HCT116 (cell line): Measurements from ENCODE around the gene REST. TPM values are rescaled to one million over a fixed set of nuclear protein-coding genes. Genes with fewer than 3 reads are reported as not detected.

Source experiments
- ATAC-seq: fragments of 200-7000 bp; cut with Tn5 transposase; 2 replicates; pipeline ENCODE4 v1.9.1; 2020; ENCODE audit warnings: mild to moderate bottlenecking, moderate library complexity
- BruUV-seq: library from RNA; stranded (reverse); fragments of 400-500 nt; replicated peaks from 2 replicates; lab custom pipeline; 2021; lab: Mats Ljungman, UMichigan
- CTCF ChIA-PET: fragments of 300-600 bp; sonication (Branson Sonifier 250); formaldehyde crosslinking; loops from one replicate; lab custom pipeline; 2021; ENCODE audit warnings: antibody characterized with exemption; lab: Charles Lee
- POLR2A ChIA-PET: fragments of 300-600, 350-600 bp; sonication (Branson Sonifier 250); formaldehyde crosslinking; loops from one replicate; lab custom pipeline; 2021; ENCODE audit warnings: antibody characterized with exemption; lab: Charles Lee
- RAD21 ChIA-PET, 2 experiments: fragments of 300-600 bp; sonication (Branson Sonifier 250); formaldehyde crosslinking; loops; one replicate each; lab custom pipeline; 2023; ENCODE audit warnings: low total read pairs in 2 of 2; ENCODE audit not compliant: uncharacterized antibody in 2 of 2, unreplicated experiment in 2 of 2, low non-redundant PET in 1 of 2; lab: Charles Lee
- DNase-seq: peaks from one replicate; pipeline ENCODE4 v3.0.0-alpha.2; 2010; ENCODE audit warnings: low read depth, low spot score
- H2AFZ ChIP-seq: fragments of 200-600 bp; shearing (Covaris generic), sonication (generic); 2 replicates; pipeline ENCODE4 v1.6.1; 2017; ENCODE audit warnings: low read depth, mixed run types, mixed read lengths, antibody characterized with exemption, low read length; ENCODE audit not compliant: poor library complexity, severe bottlenecking
- H3K27ac ChIP-seq: 2 replicates; pipeline ENCODE4 v1.5.1; 2012; ENCODE audit warnings: low read depth, low read length
- H3K27me3 ChIP-seq: fragments of 200-600 bp; sonication (generic); 2 replicates; pipeline ENCODE4 v1.6.1; 2016; ENCODE audit warnings: mixed run types, low read length, mixed read lengths; ENCODE audit not compliant: insufficient read depth
- H3K36me3 ChIP-seq, 2 experiments: fragments of 200-500 bp in 1 of 2; fragments of 200-600 bp in 1 of 2; sonication (Bioruptor generic) in 1 of 2; sonication (generic) in 1 of 2; 2 replicates each; pipeline versions ENCODE4 v1.5.1 to v1.6.1; 2014 to 2016; ENCODE audit warnings: low read length in 2 of 2, inconsistent platforms in 1 of 2, mixed read lengths in 1 of 2, mixed run types in 1 of 2; ENCODE audit not compliant: insufficient read depth in 2 of 2, control insufficient read depth in 1 of 2
- H3K4me1 ChIP-seq, 2 experiments: fragments of 200-600 bp in 1 of 2; sonication (generic) in 1 of 2; 2 replicates each; pipeline versions ENCODE4 v1.5.1 to v1.6.1; 2012 to 2017; ENCODE audit warnings: low read length in 2 of 2, inconsistent platforms in 1 of 2, mild to moderate bottlenecking in 1 of 2, mixed read lengths in 1 of 2, mixed run types in 1 of 2, moderate library complexity in 1 of 2; ENCODE audit not compliant: insufficient read depth in 2 of 2, control insufficient read depth in 1 of 2
- H3K4me2 ChIP-seq: fragments of 200-600 bp; sonication (generic); 2 replicates; pipeline ENCODE4 v1.6.1; 2017; ENCODE audit warnings: mixed run types, low read length, mixed read lengths
- H3K4me3 ChIP-seq, 2 experiments: fragments of 200-600 bp in 1 of 2; sonication (generic) in 1 of 2; replicated peaks in 1 of 2; 2 replicates each; pipeline ENCODE4 v1.5.1; 2011 to 2016; ENCODE audit warnings: low read length in 2 of 2, control low read depth in 1 of 2, low read depth in 1 of 2, mild to moderate bottlenecking in 1 of 2, mixed read lengths in 1 of 2, mixed run types in 1 of 2
- H3K79me2 ChIP-seq: fragments of 200-600 bp; sonication (generic); 2 replicates; pipeline ENCODE4 v1.6.1; 2017; ENCODE audit warnings: mild to moderate bottlenecking, mixed run types, low read length, moderate library complexity, mixed read lengths; ENCODE audit not compliant: insufficient read depth
- H3K9ac ChIP-seq: fragments of 200-600 bp; sonication (generic); 2 replicates; pipeline ENCODE4 v1.6.1; 2016; ENCODE audit warnings: low read length, mixed read lengths
- H3K9me2 ChIP-seq: fragments of 200-600 bp; sonication (generic), shearing (Covaris generic); 2 replicates; pipeline ENCODE4 v1.6.1; 2017; ENCODE audit warnings: mixed run types, mild to moderate bottlenecking, moderate library complexity; ENCODE audit not compliant: insufficient read depth
- H3K9me3 ChIP-seq, 2 experiments: fragments of 200-500 bp in 1 of 2; fragments of 200-600 bp in 1 of 2; sonication (Bioruptor generic) in 1 of 2; sonication (generic) in 1 of 2; 2 replicates each; pipeline ENCODE4 v1.6.1; 2014 to 2017; ENCODE audit warnings: low read length in 2 of 2, mixed read lengths in 2 of 2, inconsistent platforms in 1 of 2, low read depth in 1 of 2, mild to moderate bottlenecking in 1 of 2, mixed run types in 1 of 2, moderate library complexity in 1 of 2; ENCODE audit not compliant: control insufficient read depth in 1 of 2, insufficient read depth in 1 of 2
- H4K20me1 ChIP-seq: fragments of 200-600 bp; sonication (generic), shearing (Covaris generic); 2 replicates; pipeline ENCODE4 v1.6.1; 2017; ENCODE audit warnings: mixed run types, mild to moderate bottlenecking, moderate library complexity; ENCODE audit not compliant: insufficient read depth
- CEBPB ChIP-seq: IDR thresholded peaks from 2 replicates; pipeline ENCODE4 v1.6.1; 2012; ENCODE audit warnings: low read depth
- EZH2 ChIP-seq: fragments of 200-600 bp; sonication (generic); IDR thresholded peaks from 2 replicates; pipeline ENCODE4 v1.6.1; 2017; ENCODE audit warnings: antibody characterized with exemption, mixed run types
- EZH2phosphoT487 ChIP-seq: fragments of 200-600 bp; IDR thresholded peaks from 2 replicates; pipeline ENCODE4 v1.6.1; 2018; ENCODE audit warnings: antibody characterized with exemption, borderline replicate concordance
- FOSL1 ChIP-seq: IDR thresholded peaks from 2 replicates; pipeline ENCODE4 v1.6.1; 2012; ENCODE audit warnings: low read depth
- RAD21 ChIP-seq: IDR thresholded peaks from 2 replicates; pipeline ENCODE4 v1.6.1; 2012; ENCODE audit warnings: low read depth, mild to moderate bottlenecking
- SIN3A ChIP-seq: IDR thresholded peaks from 2 replicates; pipeline ENCODE4 v1.6.1; 2012; ENCODE audit warnings: low read depth
- TCF7L2 ChIP-seq: IDR thresholded peaks from 2 replicates; pipeline ENCODE4 v1.7.0; 2011; ENCODE audit warnings: borderline replicate concordance, inconsistent platforms; ENCODE audit not compliant: insufficient read depth, insufficient read length; ENCODE audit errors: extremely low read depth
- ZFX ChIP-seq: fragments of 450-650 bp; IDR thresholded peaks from 2 replicates; pipeline ENCODE4 v1.6.1; 2017
- intact Hi-C: fragments of 100-400 bp; cut with micrococcal nuclease; formaldehyde crosslinking; loops from 2 replicates; pipeline ENCODE4 v1.10.0; 2022
- total RNA-seq: library from RNA; stranded (reverse); gene quantifications from one replicate; pipeline ENCODE4 v1.2.1, GENCODE V29; 2021; ENCODE audit not compliant: unreplicated experiment
- TF ChIP-seq, protein P1 (sequence below), 3 experiments: fragments of 200-600 bp in 1 of 3; sonication (generic) in 1 of 3; IDR thresholded peaks in 2 of 3; conservative IDR thresholded peaks in 1 of 3; 2 replicates each; pipeline ENCODE4 v1.5.1; 2012 to 2017; ENCODE audit warnings: low read depth in 2 of 3, low read length in 2 of 3, antibody characterized with exemption in 1 of 3, borderline replicate concordance in 1 of 3, control low read depth in 1 of 3, mild to moderate bottlenecking in 1 of 3, mixed read lengths in 1 of 3, mixed run types in 1 of 3, moderate library complexity in 1 of 3; ENCODE audit not compliant: insufficient read depth in 1 of 3
- TF ChIP-seq, protein P2 (sequence below): IDR thresholded peaks from 2 replicates; pipeline ENCODE4 v1.6.1; 2012

Gene REST
- total RNA-seq, 1 experiment from 2014 or later = 42.6 TPM

DNA sequence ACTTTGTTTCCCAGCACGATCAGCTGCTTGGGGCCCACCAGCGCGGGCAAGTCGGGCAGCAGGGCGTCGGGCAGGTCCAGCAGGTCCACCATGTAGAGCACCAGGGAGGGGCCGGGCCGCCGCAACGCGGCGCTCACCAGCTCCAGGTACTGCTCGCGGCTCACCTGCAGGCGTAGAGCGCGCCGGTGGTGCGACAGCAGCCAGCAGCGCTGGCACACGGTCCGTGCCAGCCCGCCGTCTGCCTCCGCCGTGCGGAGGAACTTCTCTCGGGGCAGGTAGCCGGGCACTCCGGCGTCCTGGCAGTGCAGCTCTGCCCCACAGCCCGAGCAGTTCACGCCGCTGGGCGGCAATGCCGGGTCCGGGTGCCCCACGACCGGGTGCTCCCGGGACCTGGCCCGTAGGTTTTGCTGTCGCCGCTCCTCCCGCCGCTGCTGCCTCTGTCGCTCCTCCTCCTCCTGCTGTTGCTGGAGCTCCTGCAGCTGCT lies 69.2 kb downstream of the REST start:
- ChIA-PET POLR2A (interaction anchor here (0.8 to 2.4 kb wide), 9 partner anchors 10 to 541 kb away, joined by 3 to 16 read pairs (median 8); partner anchors contain the start of genes PAICS and PPAT), RAD21 (no interaction called here), CTCF (interaction anchor here (2.9 kb wide), 1 partner anchor 16 kb away, joined by 14 read pairs; no protein-coding TSS in a partner anchor)
- Histone ChIP-seq H2AFZ (no peak overlapping the region), H3K27me3 (no peaks in the 10 kb centered on the region), H3K9me3 (peaks cover 0 to 5% of the 10 kb centered on the region in 2 experiments; a peak in 1 of 4 replicates), H3K4me3 (peak overlapping the region; percentile 97 to 98), H3K9ac (peak overlapping the region; percentile 97), H3K79me2 (peaks cover 87% of the 10 kb centered on the region), H3K4me2 (peak overlapping the region; percentile 90), H3K4me1 (peaks cover 7 to 17% of the 10 kb centered on the region in 2 experiments; a peak in 2 of 4 replicates), H4K20me1 (peaks cover 7% of the 10 kb centered on the region; the same call in 1 of the 2 replicates), H3K27ac (peak overlapping the region; percentile 84), H3K9me2 (no peaks in the 10 kb centered on the region), H3K36me3 (peaks cover 23 to 29% of the 10 kb centered on the region in 2 experiments)
- peak; percentile 19 for DNase-seq
- intact Hi-C loops = loop anchor here (5.0 kb wide), 1 partner anchor 70 kb away; the partner anchor contains the start of gene REST
- TSS peak; percentile 34 for BruUV-seq
- TF ChIP-seq, protein P1, sequence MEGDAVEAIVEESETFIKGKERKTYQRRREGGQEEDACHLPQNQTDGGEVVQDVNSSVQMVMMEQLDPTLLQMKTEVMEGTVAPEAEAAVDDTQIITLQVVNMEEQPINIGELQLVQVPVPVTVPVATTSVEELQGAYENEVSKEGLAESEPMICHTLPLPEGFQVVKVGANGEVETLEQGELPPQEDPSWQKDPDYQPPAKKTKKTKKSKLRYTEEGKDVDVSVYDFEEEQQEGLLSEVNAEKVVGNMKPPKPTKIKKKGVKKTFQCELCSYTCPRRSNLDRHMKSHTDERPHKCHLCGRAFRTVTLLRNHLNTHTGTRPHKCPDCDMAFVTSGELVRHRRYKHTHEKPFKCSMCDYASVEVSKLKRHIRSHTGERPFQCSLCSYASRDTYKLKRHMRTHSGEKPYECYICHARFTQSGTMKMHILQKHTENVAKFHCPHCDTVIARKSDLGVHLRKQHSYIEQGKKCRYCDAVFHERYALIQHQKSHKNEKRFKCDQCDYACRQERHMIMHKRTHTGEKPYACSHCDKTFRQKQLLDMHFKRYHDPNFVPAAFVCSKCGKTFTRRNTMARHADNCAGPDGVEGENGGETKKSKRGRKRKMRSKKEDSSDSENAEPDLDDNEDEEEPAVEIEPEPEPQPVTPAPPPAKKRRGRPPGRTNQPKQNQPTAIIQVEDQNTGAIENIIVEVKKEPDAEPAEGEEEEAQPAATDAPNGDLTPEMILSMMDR (IDR thresholded peaks at IDR 0.05 in 2 of 3, conservative IDR thresholded peaks at IDR 0.05 in 1 of 3; ENCODE audit: borderline replicate concordance in 1 of 3, insufficient read depth in 1 of 3, low read depth in 2 of 3, low read length in 2 of 3) = peak in 1 of 3 experiments; percentile 18; a peak in 2 of 6 replicates
- TF ChIP-seq CEBPB = no peak
- ATAC-seq = peak; percentile 70

DNA sequence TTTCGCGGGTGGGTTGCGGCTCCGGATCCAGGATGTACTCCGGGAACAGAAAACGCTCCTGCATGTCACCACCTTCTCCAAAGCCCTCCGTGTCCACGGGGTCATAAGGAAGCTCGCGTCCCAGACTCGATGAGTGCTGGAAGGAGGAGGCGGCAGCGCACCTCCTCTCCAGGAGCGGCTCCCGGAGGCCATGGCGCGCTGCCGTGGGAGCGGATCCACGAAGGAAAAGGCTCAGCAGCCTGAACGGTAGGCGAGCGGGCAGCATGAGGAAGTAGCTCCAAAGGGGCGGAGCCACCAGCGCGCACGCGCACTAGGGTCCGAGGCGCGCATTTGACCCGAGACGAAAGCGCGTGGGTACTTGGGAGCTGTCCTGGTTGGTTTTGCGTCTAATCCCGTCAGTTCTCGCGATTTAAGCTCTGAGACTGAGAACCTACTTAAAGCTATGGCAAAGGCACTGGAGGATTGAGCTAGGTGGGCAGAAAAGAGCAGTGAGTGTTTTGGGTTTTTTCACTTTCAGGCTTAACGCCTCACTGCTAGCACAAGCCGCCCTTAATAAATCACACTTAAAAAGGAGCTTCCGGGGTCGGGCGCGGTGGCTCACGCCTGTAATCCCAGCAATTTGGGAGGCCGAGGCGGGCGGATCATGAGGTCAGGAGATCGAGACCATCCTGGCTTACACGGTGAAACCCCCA lies 69.8 kb downstream of the REST start, which contains the start of gene NOA1:
Gene NOA1 (minus strand): TSS at position 286 of the 692 bp plus-strand sequence. CDS start 21 bp downstream, at position 265.
- peak; percentile 99 for DNase-seq
- Histone ChIP-seq H3K9me3 (peaks cover 0 to 5% of the 10 kb centered on the region in 2 experiments; a peak in 1 of 4 replicates), H3K4me1 (peaks cover 7 to 17% of the 10 kb centered on the region in 2 experiments; a peak in 2 of 4 replicates), H3K9ac (peak within 1 kb of the TSS; percentile 97), H3K4me3 (peak within 1 kb of the TSS; percentile 97 to 98), H4K20me1 (peaks cover 7% of the 10 kb centered on the region; the same call in 1 of the 2 replicates), H2AFZ (no peak within 1 kb of the TSS), H3K9me2 (no peaks in the 10 kb centered on the region), H3K27ac (peak within 1 kb of the TSS; percentile 84), H3K79me2 (peaks cover 87% of the 10 kb centered on the region), H3K4me2 (peak within 1 kb of the TSS; percentile 90), H3K27me3 (no peaks in the 10 kb centered on the region), H3K36me3 (peaks cover 17 to 28% of the 10 kb centered on the region in 2 experiments)
- CTCF ChIA-PET = interaction anchor here (1.0 to 2.9 kb wide), 3 partner anchors 17 to 142 kb away, joined by 3 to 14 read pairs (median 3); partner anchors contain the start of gene REST
- BruUV-seq = no TSS peak
- RAD21 ChIA-PET = no interaction called here
- POLR2A ChIA-PET = interaction anchor here (0.8 to 2.4 kb wide), 12 partner anchors 10 to 542 kb away, joined by 3 to 16 read pairs (median 8); partner anchors contain the start of genes PAICS, PPAT and REST
- peak; percentile 78 for ATAC-seq
- intact Hi-C loops = loop anchor here (5.0 kb wide), 1 partner anchor 70 kb away; the partner anchor contains the start of gene REST
- TF ChIP-seq FOSL1 (no peak), TCF7L2 (no peak), EZH2phosphoT487 (no peak), ZFX (no peak), SIN3A (peak; percentile 76), RAD21 (no peak), EZH2 (no peak)
- TF ChIP-seq, protein P1 (IDR thresholded peaks at IDR 0.05 in 2 of 3, conservative IDR thresholded peaks at IDR 0.05 in 1 of 3; ENCODE audit: borderline replicate concordance in 1 of 3, insufficient read depth in 1 of 3, low read depth in 2 of 3, low read length in 2 of 3) = no peak
- TF ChIP-seq, protein P2, sequence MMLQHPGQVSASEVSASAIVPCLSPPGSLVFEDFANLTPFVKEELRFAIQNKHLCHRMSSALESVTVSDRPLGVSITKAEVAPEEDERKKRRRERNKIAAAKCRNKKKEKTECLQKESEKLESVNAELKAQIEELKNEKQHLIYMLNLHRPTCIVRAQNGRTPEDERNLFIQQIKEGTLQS = no peak
